NT2/D1 (cell line): ENCODE results near the gene VSX1.

Source experiments
- DNase-seq: peaks from one replicate; pipeline ENCODE4 v3.0.0-alpha.2; 2011; ENCODE audit warnings: low read depth, low spot score
- H3K27me3 ChIP-seq: 2 replicates; pipeline ENCODE4 v1.6.0; 2011; ENCODE audit warnings: mild to moderate bottlenecking; ENCODE audit not compliant: insufficient read length, insufficient read depth
- H3K36me3 ChIP-seq: 2 replicates; pipeline ENCODE4 v1.6.1; 2011; ENCODE audit warnings: mild to moderate bottlenecking, low read length, mixed read lengths; ENCODE audit not compliant: insufficient read depth, insufficient read length
- H3K4me1 ChIP-seq: 2 replicates; pipeline ENCODE4 v1.5.1; 2011; ENCODE audit not compliant: insufficient read depth, insufficient read length
- H3K4me3 ChIP-seq: 2 replicates; pipeline ENCODE4 v1.5.1; 2011; ENCODE audit warnings: low read depth; ENCODE audit not compliant: insufficient read length
- H3K9ac ChIP-seq: 2 replicates; pipeline ENCODE4 v1.6.0; 2011; ENCODE audit warnings: low read depth; ENCODE audit not compliant: insufficient read length
- H3K9me3 ChIP-seq: 2 replicates; pipeline ENCODE4 v1.5.1; 2011; ENCODE audit warnings: mild to moderate bottlenecking, low read length; ENCODE audit not compliant: insufficient read depth
- SUZ12 ChIP-seq: IDR thresholded peaks from 2 replicates; pipeline ENCODE4 v1.6.1; 2011; ENCODE audit not compliant: insufficient read length, insufficient read depth; ENCODE audit errors: extremely low read depth
- YY1 ChIP-seq: IDR thresholded peaks from 2 replicates; pipeline ENCODE4 v1.6.1; 2011; ENCODE audit not compliant: insufficient read length, insufficient read depth
- ZNF274 ChIP-seq: IDR thresholded peaks from 2 replicates; pipeline ENCODE4 v1.6.1; 2011; ENCODE audit warnings: mild to moderate bottlenecking, low read depth, low read length

Gene VSX1

DNA sequence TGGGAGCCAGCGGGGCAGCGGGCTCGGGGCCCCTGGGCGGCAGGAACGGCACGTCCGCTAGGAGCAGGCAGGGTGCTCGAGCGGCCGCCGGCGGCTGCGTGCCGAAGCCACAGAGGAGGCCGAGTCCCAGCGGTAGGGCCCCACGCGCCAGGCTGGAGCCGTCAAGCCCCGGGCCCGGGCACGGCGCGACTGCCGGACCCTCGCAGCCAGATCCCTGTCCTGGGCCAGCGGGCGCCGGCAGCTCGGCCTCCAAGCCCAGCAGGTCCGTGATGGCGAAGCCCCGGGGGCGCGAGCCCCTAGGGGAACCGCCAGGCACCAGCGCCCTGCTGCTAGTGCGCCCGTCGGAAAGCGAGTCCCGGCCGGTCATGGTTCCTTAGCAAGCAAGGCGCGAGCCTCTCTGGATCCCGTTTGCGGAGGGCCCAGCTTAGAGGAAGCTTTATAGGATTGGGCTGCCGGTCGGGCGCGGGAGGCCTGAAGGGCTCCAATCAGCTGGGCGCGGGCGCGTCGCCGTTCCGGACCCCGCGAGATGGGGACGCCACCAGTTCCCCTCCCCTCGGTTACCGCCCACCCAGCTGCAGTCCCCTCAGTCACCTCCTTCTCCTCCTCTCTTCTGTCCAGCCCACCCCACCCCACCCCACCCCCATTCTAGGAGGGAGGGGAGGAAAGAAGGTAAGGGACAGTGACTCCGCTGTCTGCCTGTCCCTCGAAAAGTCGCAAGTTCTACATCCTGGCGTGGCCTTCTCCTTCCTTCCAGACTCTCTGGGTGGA is at the start of gene VSX1:
VSX1 (minus strand) TSS at position 412 of the 768 bp plus-strand sequence; CDS start at position 367, 45 bp downstream.
- Histone ChIP-seq H3K4me3 (peak within 1 kb of the TSS; percentile 47), H3K27me3 (peaks cover 100% of the 10 kb centered on the region), H3K36me3 (no peaks in the 10 kb centered on the region), H3K9ac (peak within 1 kb of the TSS; percentile 42), H3K9me3 (no peaks in the 10 kb centered on the region), H3K4me1 (peaks cover 3% of the 10 kb centered on the region)
- DNase-seq = no peak
- TF ChIP-seq SUZ12 (peak; percentile 68), ZNF274 (no peak), YY1 (no peak)

DNA sequence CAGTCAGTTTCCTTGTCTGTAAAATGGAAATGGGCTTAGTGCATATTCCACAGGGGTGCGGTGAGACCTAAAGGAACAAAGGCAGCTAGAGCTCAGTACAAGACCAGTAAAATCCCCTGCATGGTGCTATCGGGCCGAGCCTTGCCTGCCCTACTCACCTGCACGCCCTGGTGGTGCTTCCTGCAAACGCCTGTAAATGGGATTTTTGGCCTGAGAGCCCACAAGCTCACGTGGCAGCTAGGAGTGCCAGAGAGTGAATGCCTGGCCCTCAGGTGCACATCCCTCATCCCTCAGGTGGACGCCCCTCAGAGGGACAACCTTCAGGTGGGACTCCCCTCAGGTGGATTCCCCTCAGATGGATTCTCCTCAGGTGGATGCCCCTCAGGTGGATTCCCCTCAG is 48.0 kb upstream of the VSX1 start:
- DNase-seq = no peak
- TF ChIP-seq ZNF274 (no peak), YY1 (no peak)
- Histone ChIP-seq H3K4me1 (no peaks in the 10 kb centered on the region), H3K4me3 (no peak overlapping the region), H3K27me3 (no peaks in the 10 kb centered on the region), H3K9ac (no peak overlapping the region), H3K9me3 (no peaks in the 10 kb centered on the region), H3K36me3 (no peaks in the 10 kb centered on the region)

DNA sequence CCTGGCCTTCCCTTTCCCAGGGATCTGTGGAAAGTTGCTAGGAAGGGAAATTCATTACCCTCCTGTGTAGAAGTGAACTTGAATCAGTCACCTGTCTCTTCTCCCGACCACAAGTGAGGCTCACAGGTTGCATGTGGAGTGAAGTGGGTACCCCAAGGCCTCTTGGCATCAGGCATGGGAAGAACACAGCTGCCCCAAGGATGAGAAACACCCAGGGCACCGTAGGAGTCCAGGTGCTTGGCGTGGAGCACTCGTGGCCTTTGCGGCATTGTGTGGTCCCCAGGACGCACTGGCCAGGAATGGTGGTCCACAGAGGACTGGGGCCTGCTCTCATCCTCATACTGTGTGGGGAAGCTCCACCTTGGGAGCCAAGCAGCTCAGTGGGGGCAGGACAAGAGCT is 47.5 kb upstream of the VSX1 start:
- no peak overlapping the region for H3K4me3 ChIP-seq
- no peak for DNase-seq
- no peaks in the 10 kb centered on the region for H3K4me1 ChIP-seq
- no peak overlapping the region for H3K9ac ChIP-seq
- no peaks in the 10 kb centered on the region for H3K36me3 ChIP-seq
- no peaks in the 10 kb centered on the region for H3K9me3 ChIP-seq
- H3K27me3 ChIP-seq = no peaks in the 10 kb centered on the region
- TF ChIP-seq ZNF274 (no peak), SUZ12 (no peak), YY1 (no peak)

DNA sequence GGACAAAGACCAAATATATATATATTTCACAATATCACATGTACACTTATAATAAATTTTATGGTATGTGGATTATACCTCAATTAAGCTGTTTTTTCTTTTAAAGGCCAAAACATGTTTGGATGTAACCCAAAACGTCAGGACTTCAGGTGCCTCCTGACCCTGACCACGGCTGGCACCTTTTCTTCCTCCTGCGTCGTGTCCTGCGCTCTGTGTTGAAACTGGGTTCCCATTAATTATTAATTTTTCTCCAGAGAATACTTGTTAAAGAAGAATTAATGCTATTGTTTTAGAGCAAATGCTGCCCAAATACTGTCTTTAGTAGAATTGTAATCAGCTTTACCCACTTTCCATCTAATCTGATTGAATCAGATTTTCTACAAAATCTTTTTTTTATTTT is 46.7 kb upstream of the VSX1 start:
- no peaks in the 10 kb centered on the region for H3K4me1 ChIP-seq
- no peaks in the 10 kb centered on the region for H3K9me3 ChIP-seq
- no peak for DNase-seq
- no peak overlapping the region for H3K4me3 ChIP-seq
- no peaks in the 10 kb centered on the region for H3K27me3 ChIP-seq
- no peaks in the 10 kb centered on the region for H3K36me3 ChIP-seq
- H3K9ac ChIP-seq = no peak overlapping the region
- TF ChIP-seq SUZ12 = no peak
- TF ChIP-seq YY1 = no peak
- TF ChIP-seq ZNF274 = no peak

DNA sequence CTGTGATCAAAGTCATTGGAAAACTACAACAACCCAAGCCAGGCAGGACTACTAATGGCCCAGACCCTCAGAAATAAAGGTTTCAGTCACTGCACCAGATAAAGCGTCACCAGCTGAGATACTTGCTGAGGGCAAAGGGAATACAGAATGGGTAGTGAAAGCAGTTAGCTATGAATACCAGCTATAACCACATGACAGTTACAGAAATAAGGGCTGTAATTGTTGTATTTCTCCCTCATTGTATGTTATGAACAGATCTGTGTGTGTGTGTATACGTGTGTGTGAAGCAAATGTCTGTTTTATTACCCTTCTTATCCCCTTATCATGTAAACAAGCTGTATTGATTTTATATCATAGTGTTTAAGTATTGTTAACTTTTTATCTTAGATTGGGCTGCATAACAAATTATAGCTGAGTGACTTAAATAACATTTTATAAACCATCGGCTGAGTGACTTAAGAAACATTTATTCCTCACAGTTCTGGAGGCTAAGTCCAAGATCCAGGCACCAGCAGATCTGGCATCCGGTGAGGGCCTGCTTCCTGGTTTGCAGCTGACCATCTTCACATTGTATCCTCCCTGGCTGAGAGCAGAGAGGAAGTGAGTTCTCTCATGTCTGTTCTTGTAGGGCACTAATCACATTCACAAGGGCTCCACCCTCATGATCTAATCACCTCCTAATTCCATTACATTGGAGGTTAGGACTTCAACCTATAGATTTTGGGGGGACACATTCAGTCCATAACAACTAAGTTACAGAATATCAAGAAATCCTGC is 46.0 kb upstream of the VSX1 start:
- TF ChIP-seq SUZ12 (no peak), ZNF274 (no peak), YY1 (no peak)
- H3K4me1 ChIP-seq = no peaks in the 10 kb centered on the region
- no peak overlapping the region for H3K4me3 ChIP-seq
- H3K9ac ChIP-seq = no peak overlapping the region
- no peaks in the 10 kb centered on the region for H3K36me3 ChIP-seq
- H3K27me3 ChIP-seq = no peaks in the 10 kb centered on the region
- DNase-seq = no peak
- H3K9me3 ChIP-seq = no peaks in the 10 kb centered on the region

DNA sequence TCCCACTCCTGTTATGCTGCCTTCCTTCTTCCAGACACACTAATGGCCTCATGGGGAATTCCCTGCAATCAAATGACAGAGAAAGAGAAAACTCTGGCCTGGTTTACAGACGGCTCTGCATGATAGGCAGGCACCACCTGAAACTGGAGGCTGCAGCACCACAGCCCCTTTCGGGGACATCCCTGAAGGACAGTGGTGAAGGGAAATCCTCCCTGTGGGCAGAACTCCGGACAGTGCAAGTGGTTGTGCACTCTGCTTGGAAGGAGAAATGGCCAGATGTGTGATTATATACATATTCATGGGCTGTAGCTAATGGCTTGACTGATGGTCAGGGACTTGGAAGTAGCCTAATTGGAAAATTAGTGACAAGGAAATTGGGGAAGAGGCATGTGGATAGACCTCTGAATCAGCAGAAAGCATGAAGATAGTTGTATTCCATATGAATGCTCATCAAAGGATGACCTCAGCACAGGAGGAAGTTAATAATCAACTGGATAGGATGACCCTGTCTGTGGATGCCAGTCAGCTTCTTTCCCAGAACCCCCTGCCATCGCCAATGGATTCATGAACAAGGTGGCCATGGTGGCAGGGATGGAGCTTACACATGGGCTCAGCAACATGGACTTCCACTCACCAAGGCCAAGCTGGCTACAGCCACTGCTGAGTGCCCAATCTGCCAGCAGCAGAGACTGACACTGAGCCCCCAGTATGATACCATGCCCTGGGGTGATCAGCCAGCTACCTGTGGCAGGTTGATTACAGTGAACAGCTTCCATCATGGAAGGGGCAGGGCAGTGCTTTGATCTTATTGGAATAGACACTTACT is 44.5 kb upstream of the VSX1 start:
- H3K36me3 ChIP-seq = no peaks in the 10 kb centered on the region
- H3K9me3 ChIP-seq = no peaks in the 10 kb centered on the region
- H3K4me1 ChIP-seq = no peaks in the 10 kb centered on the region
- no peak for DNase-seq
- no peak overlapping the region for H3K9ac ChIP-seq
- TF ChIP-seq YY1 (no peak), SUZ12 (no peak), ZNF274 (no peak)
- H3K4me3 ChIP-seq = no peak overlapping the region
- H3K27me3 ChIP-seq = no peaks in the 10 kb centered on the region

DNA sequence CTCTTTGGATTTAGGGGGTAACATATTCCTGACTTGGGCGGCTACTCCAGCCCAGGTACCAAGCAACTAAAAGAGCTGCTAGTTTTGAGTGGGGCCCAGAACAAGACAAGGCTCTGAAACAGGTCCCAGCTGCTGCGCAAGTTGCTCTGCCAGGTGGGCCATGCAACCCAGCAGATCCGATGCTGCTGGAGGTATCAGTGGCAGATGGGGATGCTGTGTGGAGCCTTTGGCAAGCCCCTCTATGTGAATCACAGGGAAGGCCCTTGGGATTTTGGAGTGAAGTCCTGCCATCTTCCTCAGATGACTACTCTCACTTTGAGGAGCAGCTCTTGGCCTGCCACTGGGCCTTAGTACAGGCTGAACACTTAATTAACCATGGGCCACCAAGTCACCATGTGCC is 43.7 kb upstream of the VSX1 start:
- no peak for DNase-seq
- H3K9me3 ChIP-seq = no peaks in the 10 kb centered on the region

More for the DNA sequence above, 43.7 kb upstream of the VSX1 start:
- no peaks in the 10 kb centered on the region for H3K36me3 ChIP-seq
- TF ChIP-seq SUZ12 (no peak), ZNF274 (no peak), YY1 (no peak)
- H3K4me3 ChIP-seq = no peak overlapping the region
- H3K27me3 ChIP-seq = no peaks in the 10 kb centered on the region
- H3K4me1 ChIP-seq = no peaks in the 10 kb centered on the region
- H3K9ac ChIP-seq = no peak overlapping the region
